Smooth muscle cell (in vitro differentiated cells): ENCODE data around the gene RBBP8. TPM values are rescaled to one million over a fixed set of nuclear protein-coding genes. Genes with fewer than 3 reads are reported as not detected.
A peak's percentile ranks its signal among the peaks of the same experiment; 100 is the strongest.

Experiments
- DNase-seq: peaks from one replicate; lab custom pipeline; 2025; ENCODE audit not compliant: unreplicated experiment; lab: John Stamatoyannopoulos, UW
- H2AFZ ChIP-seq: fragments of 200-600 bp; sonication (generic); 2 replicates; pipeline ENCODE4 v1.6.0; 2016; ENCODE audit warnings: antibody characterized with exemption, low read depth, mild to moderate bottlenecking
- H3F3A ChIP-seq: fragments of 200-600 bp; sonication (generic); 2 replicates; pipeline ENCODE4 v1.6.0; 2017; ENCODE audit warnings: antibody characterized with exemption, low read depth
- H3K27ac ChIP-seq: fragments of 200-600 bp; sonication (generic); 2 replicates; pipeline ENCODE4 v1.5.1; 2016; ENCODE audit warnings: low read depth, mild to moderate bottlenecking
- H3K27me3 ChIP-seq: fragments of 200-600 bp; sonication (generic); 2 replicates; pipeline ENCODE4 v1.6.1; 2016; ENCODE audit warnings: low read depth, mild to moderate bottlenecking
- H3K36me3 ChIP-seq: fragments of 200-600 bp; sonication (generic); 2 replicates; pipeline ENCODE4 v1.5.1; 2016; ENCODE audit warnings: low read depth
- H3K4me1 ChIP-seq: fragments of 200-600 bp; sonication (generic); 2 replicates; pipeline ENCODE4 v1.5.1; 2016; ENCODE audit warnings: low read depth
- H3K4me2 ChIP-seq: fragments of 200-600 bp; sonication (generic); 2 replicates; pipeline ENCODE4 v1.6.0; 2016; ENCODE audit warnings: mild to moderate bottlenecking
- H3K4me3 ChIP-seq: fragments of 200-600 bp; sonication (generic); 2 replicates; pipeline ENCODE4 v1.5.1; 2016; ENCODE audit warnings: mild to moderate bottlenecking
- H3K79me2 ChIP-seq: fragments of 200-600 bp; sonication (generic); 2 replicates; pipeline ENCODE4 v1.6.0; 2016; ENCODE audit warnings: low read depth, mild to moderate bottlenecking
- H3K9ac ChIP-seq: fragments of 200-600 bp; sonication (generic); 2 replicates; pipeline ENCODE4 v1.6.0; 2016; ENCODE audit warnings: low read depth
- H3K9me3 ChIP-seq: fragments of 200-600 bp; sonication (generic); replicated peaks from 2 replicates; pipeline ENCODE4 v1.5.1; 2016; ENCODE audit warnings: low read depth
- H4K20me1 ChIP-seq: fragments of 200-600 bp; sonication (generic); 2 replicates; pipeline ENCODE4 v1.6.0; 2016; ENCODE audit warnings: low read depth
- CTCF ChIP-seq: fragments of 200-600 bp; sonication (generic); IDR thresholded peaks from 2 replicates; pipeline ENCODE4 v1.5.1; 2017; ENCODE audit warnings: borderline replicate concordance, mild to moderate bottlenecking, antibody characterized with exemption; ENCODE audit not compliant: insufficient read depth, poor library complexity, severe bottlenecking
- WGBS: methylation state at CpG from one replicate; pipeline ENCODE4 v1.1.7; 2016; ENCODE audit warnings: low lambda C conversion rate; 5-methylcytosine and 5-hydroxymethylcytosine counted together
- polyA plus RNA-seq: library from polyadenylated mRNA; unstranded; fragments of >200 nt; fragmentation: Nextera tagmentation; extraction: Ambion mirVana; gene quantifications from 2 replicates; pipeline ENCODE4 v1.2.1, GENCODE V29; 2016
- total RNA-seq: library from RNA; depleted of rRNA; stranded (reverse); fragments of >200 nt; gene quantifications from 2 replicates; pipeline ENCODE4 v1.2.3, GENCODE V29; 2014

RBBP8 gene
- total and polyA plus RNA-seq, 2 experiments from 2014 or later, result 11.7 to 39.3 TPM

GRCh38 chr18:22930089-22930713 is 2.9 kb upstream of the RBBP8 start:
- Histone ChIP-seq H3K4me3 (no peak overlapping the region), H3K27me3 (no peaks in the 10 kb centered on the region), H3K4me2 (no peak overlapping the region), H3K79me2 (peaks cover 14% of the 10 kb centered on the region), H3K4me1 (peaks cover 15% of the 10 kb centered on the region), H3K9me3 (no peaks in the 10 kb centered on the region), H3K36me3 (no peaks in the 10 kb centered on the region), H3K9ac (no peak overlapping the region), H4K20me1 (no peaks in the 10 kb centered on the region), H3F3A (no peaks in the 10 kb centered on the region), H2AFZ (no peak overlapping the region), H3K27ac (no peak overlapping the region)
- peak; percentile 76 for TF ChIP-seq CTCF
- DNase-seq, result peak; percentile 0
- WGBS, result 53% methylated on average over 2 of the region's 2 CpGs

- Histone ChIP-seq H3K4me1 (peaks cover 15% of the 10 kb centered on the region), H4K20me1 (no peaks in the 10 kb centered on the region), H3K4me2 (peak overlapping the region; percentile 92), H3K4me3 (peak overlapping the region; percentile 78), H3K27me3 (no peaks in the 10 kb centered on the region), H3K9me3 (no peaks in the 10 kb centered on the region), H3K79me2 (peaks cover 21% of the 10 kb centered on the region), H3K36me3 (peaks cover 3% of the 10 kb centered on the region), H2AFZ (peak overlapping the region; percentile 97), H3K27ac (peak overlapping the region; percentile 82), H3F3A (no peaks in the 10 kb centered on the region), H3K9ac (peak overlapping the region; percentile 90)
- DNase-seq, result no peak
- under 1% methylated on average over 17 of the region's 17 CpGs for WGBS
- TF ChIP-seq CTCF, result no peak
Measured at GRCh38 chr18:22932885-22933205, 283 bp upstream of the RBBP8 start.

- Histone ChIP-seq H3K27ac (peak overlapping the region; percentile 82), H3F3A (no peaks in the 10 kb centered on the region), H3K9me3 (no peaks in the 10 kb centered on the region), H3K27me3 (no peaks in the 10 kb centered on the region), H3K9ac (peak overlapping the region; percentile 90), H3K4me3 (peak overlapping the region; percentile 78), H3K36me3 (peaks cover 3% of the 10 kb centered on the region), H3K4me1 (peaks cover 15% of the 10 kb centered on the region), H3K79me2 (peaks cover 21% of the 10 kb centered on the region), H2AFZ (peak overlapping the region; percentile 97), H4K20me1 (no peaks in the 10 kb centered on the region), H3K4me2 (peak overlapping the region; percentile 92)
- DNase-seq, result no peak
- 15% methylated on average over 16 of the region's 16 CpGs for WGBS
- no peak for TF ChIP-seq CTCF
Measured at GRCh38 chr18:22933966-22934423, 867 bp downstream of the RBBP8 start.

GRCh38 chr18:22934789-22935188 is 1.7 kb downstream of the RBBP8 start:
- 100% methylated on average over 1 of the region's 1 CpG for WGBS
- H3K4me2 ChIP-seq, result no peak overlapping the region
- H4K20me1 ChIP-seq, result no peaks in the 10 kb centered on the region
- no peak for TF ChIP-seq CTCF
- H3K4me1 ChIP-seq, result peaks cover 15% of the 10 kb centered on the region
- H3K9ac ChIP-seq, result no peak overlapping the region
- H3K27ac ChIP-seq, result no peak overlapping the region
- H3K9me3 ChIP-seq, result no peaks in the 10 kb centered on the region
- peaks cover 21% of the 10 kb centered on the region for H3K79me2 ChIP-seq
- H3F3A ChIP-seq, result no peaks in the 10 kb centered on the region
- peaks cover 3% of the 10 kb centered on the region for H3K36me3 ChIP-seq
- DNase-seq, result no peak
- no peak overlapping the region for H2AFZ ChIP-seq
- no peak overlapping the region for H3K4me3 ChIP-seq
- no peaks in the 10 kb centered on the region for H3K27me3 ChIP-seq
